ENCODE measurements around the gene MEIG1. TPM values are rescaled to one million over a fixed set of nuclear protein-coding genes. Genes with fewer than 3 reads are reported as not detected.

The MEIG1 gene
- total and polyA plus RNA-seq, 2 of the 8 experiments (the other 6 are each of a cell fraction or from before 2014, with no cell fraction given) = not detected

GRCh38 chr10:14925268-14925667 lies 33.9 kb upstream of the MEIG1 start:
- H2BK12ac ChIP-seq (ENCODE audit: low read depth, low read length) = no peak overlapping the region
- H3K14ac ChIP-seq (ENCODE audit: insufficient read length) = no peak overlapping the region
- ChIA-PET POLR2A (ENCODE audit: partially characterized antibody) (no interaction called here), CTCF (ENCODE audit: partially characterized antibody) (no interaction called here)
- H3K79me2 ChIP-seq (ENCODE audit: control insufficient read depth in 1 of 2, insufficient read depth in 2 of 2, low read length in 2 of 2) = no peaks in the 10 kb centered on the region
- H3K79me1 ChIP-seq (ENCODE audit: low read depth, low read length) = no peaks in the 10 kb centered on the region
- peaks cover 0 to 3% of the 10 kb centered on the region in 2 experiments for H4K20me1 ChIP-seq (replicated peaks in 1 of 2; ENCODE audit: control insufficient read depth in 1 of 2, insufficient read depth in 2 of 2, low read length in 2 of 2)
- no peak overlapping the region for H3K56ac ChIP-seq (replicated peaks; ENCODE audit: insufficient read length, low read depth, low read length)
- no peaks in the 10 kb centered on the region for H3K27me3 ChIP-seq (replicated peaks in 1 of 4; ENCODE audit: control insufficient read depth in 3 of 4, extremely low read depth in 1 of 4, insufficient read depth in 3 of 4, low read length in 3 of 4)
- H4K5ac ChIP-seq (ENCODE audit: insufficient read length, low read depth, low read length) = no peak overlapping the region
- H2BK15ac ChIP-seq (ENCODE audit: low read length) = no peak overlapping the region
- H4K8ac ChIP-seq (ENCODE audit: extremely low read depth, insufficient read depth, low read length) = no peak overlapping the region
- no peak overlapping the region for H3K9ac ChIP-seq (replicated peaks in 1 of 4; ENCODE audit: extremely low read depth in 1 of 4, low read depth in 3 of 4, low read length in 3 of 4)
- no peak overlapping the region for H2AK5ac ChIP-seq (ENCODE audit: low read depth, low read length)
- H3K23ac ChIP-seq (ENCODE audit: insufficient read length) = no peak overlapping the region
- no peak overlapping the region for H3K18ac ChIP-seq (ENCODE audit: extremely low read depth, low read length)
- FAIRE-seq (no peak), DNase-seq (ENCODE audit: low read depth in 1 of 2, low spot score in 2 of 2) (no peak)
- H2BK20ac ChIP-seq (ENCODE audit: low read length) = no peak overlapping the region
- peaks cover 0 to 12% (median 6%) of the 10 kb centered on the region in 4 experiments; a peak in 6 of 8 replicates for H3K36me3 ChIP-seq (ENCODE audit: control insufficient read depth in 2 of 4, insufficient read depth in 4 of 4, low read length in 3 of 4)
- H3K4ac ChIP-seq (replicated peaks; ENCODE audit: insufficient read length, low read depth, low read length) = no peak overlapping the region
- no peak overlapping the region for H3K27ac ChIP-seq (ENCODE audit: low read depth, low read length)
- H3K23me2 ChIP-seq (ENCODE audit: low read depth, low read length) = no peaks in the 10 kb centered on the region
- no peak overlapping the region for H4K91ac ChIP-seq (replicated peaks; ENCODE audit: insufficient read length, low read length)
- TF ChIP-seq NANOG (IDR thresholded peaks at IDR 0.05; ENCODE audit: insufficient read depth, low read depth, low read length, poor library complexity, severe bottlenecking) = no peak
- 0 out of 2 replicates have a peak, but pooled peaks have one; percentile 40 for TF ChIP-seq MAFK (IDR thresholded peaks at IDR 0.05; ENCODE audit: low read depth, low read length)
- no peak overlapping the region for H2AFZ ChIP-seq (ENCODE audit: low read length)
- H2BK120ac ChIP-seq (replicated peaks; ENCODE audit: low read depth, low read length) = no peak overlapping the region
- no peaks in the 10 kb centered on the region for H3K9me3 ChIP-seq (ENCODE audit: insufficient read depth in 2 of 2, low read depth in 1 of 2, low read length in 1 of 2)
- no peak overlapping the region for H3K4me3 ChIP-seq (ENCODE audit: extremely low read depth in 1 of 4, insufficient read depth in 2 of 4, low read depth in 3 of 4, low read length in 4 of 4)
- WGBS, 2 experiments (ENCODE audit: extremely low coverage in 1 of 2, insufficient coverage in 1 of 2, insufficient read length in 1 of 2, insufficient replicate concordance in 2 of 2, low coverage in 1 of 2, low lambda C conversion rate in 2 of 2, missing lambda C conversion rate in 1 of 2) = 94% methylated on average over 2 of the region's 2 CpGs; no CpG with 5 or more reads in 1 of the 2 experiments
- H3K4me1 ChIP-seq (replicated peaks in 1 of 4; ENCODE audit: control insufficient read depth in 3 of 4, insufficient read depth in 4 of 4, low read length in 3 of 4) = no peaks in the 10 kb centered on the region
- H3K4me2 ChIP-seq (ENCODE audit: insufficient read depth in 1 of 2, low read depth in 2 of 2, low read length in 2 of 2) = no peak overlapping the region
- H2BK5ac ChIP-seq (ENCODE audit: low read depth, low read length) = no peak overlapping the region

Measured in H1 (cell line).